HG03064 (cell line): ENCODE measurements around the gene APBA2.
"Not testable (repeated sequence)": the region's sequence is repeated elsewhere in the genome, so short reads cannot be mapped to it uniquely, and the experiment has no call there.

Experiments
- ATAC-seq: cut with Tn5 transposase; IDR thresholded peaks from one replicate; pipeline ENCODE4 v1.9.1; 2021; ENCODE audit warnings: low read depth; ENCODE audit not compliant: unreplicated experiment

Gene APBA2

GRCh38 chr15:28994142-28994830 lies 108.5 kb downstream of the APBA2 start:
- ATAC-seq, result no peak

- no peak for ATAC-seq
Measured at GRCh38 chr15:28994831-28995596, 109.2 kb downstream of the APBA2 start.

GRCh38 chr15:28995705-28996104 lies 109.9 kb downstream of the APBA2 start:
- ATAC-seq, result no peak

GRCh38 chr15:28996289-28996688 lies 110.5 kb downstream of the APBA2 start:
- no peak for ATAC-seq

- ATAC-seq, result no peak
Measured at GRCh38 chr15:28996953-28997352, 111.2 kb downstream of the APBA2 start.

- ATAC-seq, result no peak
Measured at GRCh38 chr15:28997791-28998190, 112.0 kb downstream of the APBA2 start.

GRCh38 chr15:28998511-28998910 lies 112.7 kb downstream of the APBA2 start:
- no peak for ATAC-seq

- no peak for ATAC-seq
Measured at GRCh38 chr15:29003191-29003839, 117.5 kb downstream of the APBA2 start.

GRCh38 chr15:29003840-29004233 lies 118.1 kb downstream of the APBA2 start:
- no peak for ATAC-seq

GRCh38 chr15:29005931-29006330 lies 120.2 kb downstream of the APBA2 start:
- ATAC-seq, result no peak

GRCh38 chr15:29008846-29009245 lies 123.1 kb downstream of the APBA2 start:
- ATAC-seq, result no peak

GRCh38 chr15:29012097-29012496 lies 126.3 kb downstream of the APBA2 start:
- no peak for ATAC-seq

- ATAC-seq, result no peak
Measured at GRCh38 chr15:29014493-29014892, 128.7 kb downstream of the APBA2 start.

GRCh38 chr15:29016518-29016917 lies 130.7 kb downstream of the APBA2 start:
- ATAC-seq, result no peak

- no peak for ATAC-seq
Measured at GRCh38 chr15:29018120-29018805, 132.5 kb downstream of the APBA2 start.

GRCh38 chr15:29018995-29019976 lies 133.5 kb downstream of the APBA2 start:
- no peak for ATAC-seq

- no peak for ATAC-seq
Measured at GRCh38 chr15:29021857-29022256, 136.1 kb downstream of the APBA2 start.

- ATAC-seq, result no peak
Measured at GRCh38 chr15:29024662-29025061, 138.9 kb downstream of the APBA2 start.

- ATAC-seq, result not testable (repeated sequence)
Measured at GRCh38 chr15:29025411-29025810, 139.6 kb downstream of the APBA2 start.

GRCh38 chr15:29028158-29028557 lies 142.4 kb downstream of the APBA2 start:
- ATAC-seq, result not testable (repeated sequence)
